LNCaP clone FGC (cell line): Measurements from ENCODE around the gene CR1.
"Not testable (repeated sequence)": the region's sequence is repeated elsewhere in the genome, so short reads cannot be mapped to it uniquely, and the experiment has no call there.

Source experiments
- DNase-seq: peaks from one replicate; pipeline ENCODE4 v3.0.0-alpha.2; 2011; ENCODE audit warnings: low read depth
- H3K4me3 ChIP-seq: 2 replicates; pipeline ENCODE4 v1.5.1; 2011; ENCODE audit warnings: mild to moderate bottlenecking, low read depth, low read length, control low read depth
- CTCF ChIP-seq: IDR thresholded peaks from 2 replicates; pipeline ENCODE4 v1.5.1; 2012; ENCODE audit warnings: mild to moderate bottlenecking; ENCODE audit not compliant: control insufficient read depth, insufficient read depth; ENCODE audit errors: extremely low read depth

Gene CR1

GRCh38 chr1:207487636-207488035, 8.3 kb upstream of the CR1 start:
- H3K4me3 ChIP-seq: no peak overlapping the region
- TF ChIP-seq CTCF: no peak
- no peak for DNase-seq

GRCh38 chr1:207493212-207493611, 2.7 kb upstream of the CR1 start:
- no peak for TF ChIP-seq CTCF
- no peak for DNase-seq
- no peak overlapping the region for H3K4me3 ChIP-seq

GRCh38 chr1:207494171-207494570, 1.8 kb upstream of the CR1 start:
- no peak overlapping the region for H3K4me3 ChIP-seq
- no peak for TF ChIP-seq CTCF
- no peak for DNase-seq

DNA sequence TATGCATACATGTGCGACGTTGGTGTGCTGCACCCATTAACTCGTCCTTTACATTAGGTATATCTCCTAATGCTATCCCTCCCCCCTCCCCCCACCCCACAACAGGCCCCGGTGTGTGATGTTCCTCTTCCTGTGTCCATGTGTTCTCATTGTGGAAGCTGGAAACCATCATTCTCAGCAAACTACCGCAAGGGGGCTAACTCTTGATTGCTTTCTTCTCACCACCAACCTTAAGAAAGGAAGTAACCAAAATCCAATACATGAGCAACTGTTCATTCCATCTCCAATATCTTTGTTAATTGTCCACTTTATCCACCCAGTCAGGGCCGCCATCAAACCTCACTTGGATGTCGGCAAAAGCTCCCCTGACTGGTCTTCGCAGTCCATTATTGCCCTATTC, 676 bp upstream of the CR1 start:
- not testable (repeated sequence) for H3K4me3 ChIP-seq
- 0 out of 2 replicates have a peak, but pooled peaks have one; percentile 2 for TF ChIP-seq CTCF

GRCh38 chr1:207497941-207498340, 2.0 kb downstream of the CR1 start:
- DNase-seq: no peak
- H3K4me3 ChIP-seq: no peak overlapping the region
- no peak for TF ChIP-seq CTCF

More for the DNA sequence above, 676 bp upstream of the CR1 start:
- not testable (repeated sequence) for DNase-seq

DNA sequence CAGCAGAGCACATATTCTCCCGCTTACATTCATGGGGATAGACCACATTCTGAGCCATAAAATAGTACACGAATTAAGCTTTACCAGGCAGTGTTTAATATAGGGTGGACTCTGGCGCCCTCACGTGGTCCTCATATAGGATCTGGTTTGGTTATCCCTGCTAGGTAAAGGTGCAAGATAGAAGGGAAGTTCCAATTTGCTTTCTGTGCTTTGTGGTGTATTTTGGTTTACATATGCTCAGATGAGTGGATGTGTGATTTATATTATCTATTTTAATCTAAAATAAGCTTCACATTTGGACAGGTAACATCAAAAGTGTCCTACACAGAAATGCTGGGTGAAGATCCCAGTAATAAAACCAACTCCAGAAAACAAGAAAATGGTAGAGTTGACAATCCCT, 3.6 kb downstream of the CR1 start:
- TF ChIP-seq CTCF: peak; percentile 87
- H3K4me3 ChIP-seq: no peak overlapping the region
- DNase-seq: peak; percentile 32

DNA sequence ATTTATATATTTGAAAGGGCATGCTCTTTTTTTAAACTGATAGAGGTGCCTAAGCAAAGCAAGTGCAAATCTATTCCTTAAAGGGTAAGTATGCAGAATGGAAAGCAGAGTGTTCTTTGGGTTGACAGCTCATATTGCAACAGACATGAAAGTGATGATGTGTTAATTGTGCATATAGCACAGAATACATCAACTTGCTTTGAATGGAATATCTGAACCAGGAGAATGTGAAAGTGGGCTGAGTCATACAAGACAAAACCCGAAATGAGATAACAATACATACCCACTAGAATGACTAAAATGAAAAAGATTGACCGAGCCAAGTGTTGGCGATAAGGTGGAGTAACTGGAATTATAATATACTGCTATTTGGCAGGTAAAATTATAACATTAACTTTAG, 4.3 kb downstream of the CR1 start:
- no peak overlapping the region for H3K4me3 ChIP-seq
- no peak for DNase-seq
- TF ChIP-seq CTCF: no peak
